ENCODE measurements around the gene ABI1.

The ABI1 gene

DNA sequence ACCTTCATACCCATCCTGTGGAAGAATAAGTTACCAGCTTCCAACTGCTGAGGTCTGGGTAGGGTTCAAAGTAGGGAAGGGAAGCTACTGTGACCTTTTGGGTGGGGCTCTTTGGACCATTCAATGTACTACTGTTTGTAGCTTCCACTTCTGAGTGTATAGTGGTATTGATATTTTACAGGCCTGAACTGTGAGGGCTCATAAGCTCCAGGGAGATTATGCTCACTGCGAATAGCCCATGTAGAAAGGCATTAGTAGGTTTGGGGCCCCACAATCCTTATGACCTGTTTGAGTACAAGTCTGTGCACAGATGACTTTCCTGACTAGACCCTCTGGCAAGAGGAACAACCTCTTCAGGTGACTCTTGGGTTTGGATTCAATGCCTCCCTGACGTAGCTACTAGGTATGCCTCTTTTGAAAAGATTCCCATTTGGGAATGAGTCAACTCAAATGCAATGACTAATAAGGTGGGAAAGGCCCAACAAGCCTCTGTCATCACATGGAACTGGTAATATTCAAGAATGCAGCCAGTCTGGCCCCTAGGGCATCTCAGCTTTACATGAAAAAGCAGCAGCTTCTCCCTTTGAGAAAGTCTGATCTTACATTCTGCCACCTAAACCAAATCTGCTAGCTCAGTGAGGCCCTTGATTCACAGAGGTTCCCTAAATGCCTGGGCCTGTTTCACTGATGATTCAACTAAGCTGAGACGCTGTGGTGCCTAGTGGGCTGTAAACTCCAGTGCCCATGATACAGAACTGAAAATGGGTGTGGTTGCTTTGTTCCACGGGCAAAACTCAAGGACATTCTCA lies 79.8 kb downstream of the ABI1 start:
- TF ChIP-seq, protein P1, sequence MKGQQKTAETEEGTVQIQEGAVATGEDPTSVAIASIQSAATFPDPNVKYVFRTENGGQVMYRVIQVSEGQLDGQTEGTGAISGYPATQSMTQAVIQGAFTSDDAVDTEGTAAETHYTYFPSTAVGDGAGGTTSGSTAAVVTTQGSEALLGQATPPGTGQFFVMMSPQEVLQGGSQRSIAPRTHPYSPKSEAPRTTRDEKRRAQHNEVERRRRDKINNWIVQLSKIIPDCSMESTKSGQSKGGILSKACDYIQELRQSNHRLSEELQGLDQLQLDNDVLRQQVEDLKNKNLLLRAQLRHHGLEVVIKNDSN (IDR thresholded peaks at IDR 0.05), result no peak
- no peak for TF ChIP-seq NFIC (IDR thresholded peaks at IDR 0.05)
- TF ChIP-seq ZBTB7A (IDR thresholded peaks at IDR 0.05; ENCODE audit: low read depth), result no peak
- TF ChIP-seq, protein P2, sequence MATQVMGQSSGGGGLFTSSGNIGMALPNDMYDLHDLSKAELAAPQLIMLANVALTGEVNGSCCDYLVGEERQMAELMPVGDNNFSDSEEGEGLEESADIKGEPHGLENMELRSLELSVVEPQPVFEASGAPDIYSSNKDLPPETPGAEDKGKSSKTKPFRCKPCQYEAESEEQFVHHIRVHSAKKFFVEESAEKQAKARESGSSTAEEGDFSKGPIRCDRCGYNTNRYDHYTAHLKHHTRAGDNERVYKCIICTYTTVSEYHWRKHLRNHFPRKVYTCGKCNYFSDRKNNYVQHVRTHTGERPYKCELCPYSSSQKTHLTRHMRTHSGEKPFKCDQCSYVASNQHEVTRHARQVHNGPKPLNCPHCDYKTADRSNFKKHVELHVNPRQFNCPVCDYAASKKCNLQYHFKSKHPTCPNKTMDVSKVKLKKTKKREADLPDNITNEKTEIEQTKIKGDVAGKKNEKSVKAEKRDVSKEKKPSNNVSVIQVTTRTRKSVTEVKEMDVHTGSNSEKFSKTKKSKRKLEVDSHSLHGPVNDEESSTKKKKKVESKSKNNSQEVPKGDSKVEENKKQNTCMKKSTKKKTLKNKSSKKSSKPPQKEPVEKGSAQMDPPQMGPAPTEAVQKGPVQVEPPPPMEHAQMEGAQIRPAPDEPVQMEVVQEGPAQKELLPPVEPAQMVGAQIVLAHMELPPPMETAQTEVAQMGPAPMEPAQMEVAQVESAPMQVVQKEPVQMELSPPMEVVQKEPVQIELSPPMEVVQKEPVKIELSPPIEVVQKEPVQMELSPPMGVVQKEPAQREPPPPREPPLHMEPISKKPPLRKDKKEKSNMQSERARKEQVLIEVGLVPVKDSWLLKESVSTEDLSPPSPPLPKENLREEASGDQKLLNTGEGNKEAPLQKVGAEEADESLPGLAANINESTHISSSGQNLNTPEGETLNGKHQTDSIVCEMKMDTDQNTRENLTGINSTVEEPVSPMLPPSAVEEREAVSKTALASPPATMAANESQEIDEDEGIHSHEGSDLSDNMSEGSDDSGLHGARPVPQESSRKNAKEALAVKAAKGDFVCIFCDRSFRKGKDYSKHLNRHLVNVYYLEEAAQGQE (IDR thresholded peaks at IDR 0.05; ENCODE audit: low read depth), result no peak
- TF ChIP-seq FOXM1 (IDR thresholded peaks at IDR 0.05; ENCODE audit: borderline replicate concordance, low read depth), result no peak
- TF ChIP-seq, protein P3, sequence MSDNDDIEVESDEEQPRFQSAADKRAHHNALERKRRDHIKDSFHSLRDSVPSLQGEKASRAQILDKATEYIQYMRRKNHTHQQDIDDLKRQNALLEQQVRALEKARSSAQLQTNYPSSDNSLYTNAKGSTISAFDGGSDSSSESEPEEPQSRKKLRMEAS (IDR thresholded peaks at IDR 0.05), result no peak
- no peak for TF ChIP-seq RAD21 (IDR thresholded peaks at IDR 0.05; ENCODE audit: low read depth)
- TF ChIP-seq EGR1 (IDR thresholded peaks at IDR 0.05), result no peak
- TF ChIP-seq TAF1 (IDR thresholded peaks at IDR 0.05; ENCODE audit: low read depth), result no peak
- TF ChIP-seq CEBPB (IDR thresholded peaks at IDR 0.05), result no peak
- TF ChIP-seq TCF12 (IDR thresholded peaks at IDR 0.05; ENCODE audit: low read depth), result no peak
- no peak for TF ChIP-seq YY1 (IDR thresholded peaks at IDR 0.05; ENCODE audit: low read depth)
- TF ChIP-seq CREB1 (IDR thresholded peaks at IDR 0.05; ENCODE audit: low read depth), result no peak
- TF ChIP-seq TEAD4 (IDR thresholded peaks at IDR 0.05), result no peak
- no peak for TF ChIP-seq EP300 (IDR thresholded peaks at IDR 0.05; ENCODE audit: borderline replicate concordance)

DNA sequence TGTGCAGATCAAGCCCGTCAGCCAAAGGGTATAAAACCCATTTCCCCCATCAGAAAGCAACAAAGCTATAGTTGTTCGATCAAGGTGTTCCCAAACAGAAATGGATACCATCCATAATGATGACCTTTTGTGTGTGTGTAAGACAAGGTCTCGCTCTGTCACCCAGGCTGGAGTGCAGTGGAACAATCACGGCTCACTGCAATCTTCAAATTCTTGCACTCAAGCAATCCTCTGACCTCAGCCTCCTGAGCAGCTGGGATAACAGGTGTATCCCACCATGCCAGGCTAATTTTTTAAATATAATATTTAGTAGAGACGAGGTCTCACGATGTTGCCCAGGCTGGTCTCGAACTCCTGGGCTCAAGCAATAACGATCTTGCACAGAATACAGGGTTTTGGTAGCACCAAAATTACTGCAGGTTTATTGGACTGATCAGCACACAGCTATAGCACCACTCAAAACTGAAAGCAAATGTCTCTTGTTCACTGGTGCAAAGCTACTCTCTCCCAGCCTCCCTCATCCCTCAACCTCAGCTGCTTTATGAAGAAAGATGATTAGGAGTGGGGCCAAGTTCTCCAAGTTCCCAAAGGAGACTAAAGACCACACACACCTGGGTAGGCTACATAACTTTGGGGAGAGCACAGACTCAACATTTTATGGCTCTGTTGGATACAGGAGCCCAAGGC lies 80.5 kb downstream of the ABI1 start:
- TF ChIP-seq EP300 (IDR thresholded peaks at IDR 0.05; ENCODE audit: borderline replicate concordance), result no peak
- TF ChIP-seq, protein P2 (IDR thresholded peaks at IDR 0.05; ENCODE audit: low read depth), result no peak
- TF ChIP-seq ZBTB7A (IDR thresholded peaks at IDR 0.05; ENCODE audit: low read depth), result no peak
- no peak for TF ChIP-seq CREB1 (IDR thresholded peaks at IDR 0.05; ENCODE audit: low read depth)
- TF ChIP-seq, protein P1 (IDR thresholded peaks at IDR 0.05), result no peak
- no peak for TF ChIP-seq TAF1 (IDR thresholded peaks at IDR 0.05; ENCODE audit: low read depth)
- TF ChIP-seq YY1 (IDR thresholded peaks at IDR 0.05; ENCODE audit: low read depth), result no peak
- no peak for TF ChIP-seq RAD21 (IDR thresholded peaks at IDR 0.05; ENCODE audit: low read depth)
- no peak for TF ChIP-seq FOXM1 (IDR thresholded peaks at IDR 0.05; ENCODE audit: borderline replicate concordance, low read depth)
- TF ChIP-seq, protein P3 (IDR thresholded peaks at IDR 0.05), result no peak
- no peak for TF ChIP-seq TCF12 (IDR thresholded peaks at IDR 0.05; ENCODE audit: low read depth)
- no peak for TF ChIP-seq NFIC (IDR thresholded peaks at IDR 0.05)
- no peak for TF ChIP-seq TEAD4 (IDR thresholded peaks at IDR 0.05)
- no peak for TF ChIP-seq EGR1 (IDR thresholded peaks at IDR 0.05)

DNA sequence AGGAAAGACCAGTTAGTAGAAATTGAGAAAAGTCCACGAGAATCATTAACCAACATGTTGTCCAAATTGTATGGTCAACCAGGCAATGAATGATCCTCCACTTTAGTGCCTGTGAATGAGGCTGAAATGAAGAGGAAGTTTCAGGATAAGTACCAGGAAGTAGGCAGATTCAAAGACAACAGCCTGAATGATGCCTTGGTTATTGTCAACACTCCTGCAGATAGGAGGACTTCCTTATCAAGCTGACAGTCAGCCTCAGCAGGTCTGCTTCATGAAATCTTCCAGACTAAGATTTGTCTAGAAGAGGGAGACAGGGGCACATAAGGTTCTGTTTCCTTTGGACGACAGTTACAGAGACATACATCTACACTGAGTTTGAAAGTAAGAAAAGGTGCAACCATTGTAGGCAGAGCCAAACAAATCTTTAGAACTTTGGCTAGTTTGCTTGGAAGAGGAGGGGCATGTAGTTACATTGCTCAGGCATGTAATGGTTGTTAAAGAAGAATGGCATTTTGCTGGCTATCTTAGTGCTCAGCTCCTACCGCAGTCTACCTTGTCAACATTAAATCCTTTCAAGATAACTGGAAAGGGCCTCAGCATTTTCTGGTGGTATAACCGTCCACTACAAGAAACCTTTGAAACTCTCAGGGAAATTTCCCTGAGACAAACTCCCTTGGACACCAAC lies 81.4 kb downstream of the ABI1 start:
- TF ChIP-seq TCF12 (IDR thresholded peaks at IDR 0.05; ENCODE audit: low read depth), result no peak

DNA sequence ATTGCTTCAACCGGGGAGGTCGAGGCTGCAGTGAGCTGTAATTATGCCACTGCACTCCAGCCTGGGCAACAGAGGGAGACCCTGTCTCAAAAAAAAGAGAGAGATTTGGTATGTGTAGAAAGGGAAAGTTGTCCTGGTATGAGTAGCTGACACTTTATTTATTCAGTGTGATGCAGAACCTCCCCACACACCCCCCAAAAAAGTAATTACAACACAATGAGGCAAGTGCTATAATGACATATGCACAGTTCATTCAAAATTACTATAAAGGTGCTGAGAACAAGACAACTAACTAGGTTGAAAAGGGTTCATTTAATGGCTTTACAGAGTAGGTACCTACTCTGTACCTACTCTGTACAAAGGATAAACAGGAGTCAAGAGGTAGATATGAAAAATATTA lies 83.1 kb downstream of the ABI1 start:
- no peak for TF ChIP-seq TAF1 (IDR thresholded peaks at IDR 0.05; ENCODE audit: low read depth)
- TF ChIP-seq TEAD4 (IDR thresholded peaks at IDR 0.05), result no peak
- TF ChIP-seq, protein P1 (IDR thresholded peaks at IDR 0.05), result no peak
- TF ChIP-seq EP300 (IDR thresholded peaks at IDR 0.05; ENCODE audit: borderline replicate concordance), result no peak
- TF ChIP-seq, protein P3 (IDR thresholded peaks at IDR 0.05), result no peak

DNA sequence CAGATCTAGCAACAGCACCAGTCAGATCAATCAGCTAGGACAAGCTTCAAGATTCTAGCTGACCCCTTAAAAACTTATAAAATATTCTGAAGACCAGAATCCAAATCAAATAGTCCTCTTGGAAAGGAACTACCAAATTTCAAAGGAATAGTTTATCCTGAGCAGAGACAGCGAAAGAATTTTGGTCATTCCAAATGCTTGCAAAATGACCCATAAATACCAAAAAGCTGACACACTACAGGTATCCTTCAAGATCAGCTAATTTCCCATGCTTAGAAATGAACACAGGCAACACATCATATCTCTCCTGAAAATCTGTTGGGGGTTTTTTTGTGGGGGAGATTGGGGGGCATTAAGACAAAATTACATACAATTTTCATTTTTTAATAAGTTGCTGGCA lies 84.5 kb downstream of the ABI1 start:
- TF ChIP-seq TAF1 (IDR thresholded peaks at IDR 0.05; ENCODE audit: low read depth) (no peak), RAD21 (IDR thresholded peaks at IDR 0.05; ENCODE audit: low read depth) (no peak), EGR1 (IDR thresholded peaks at IDR 0.05) (no peak), NFIC (IDR thresholded peaks at IDR 0.05) (no peak), EP300 (IDR thresholded peaks at IDR 0.05; ENCODE audit: borderline replicate concordance) (no peak), TEAD4 (IDR thresholded peaks at IDR 0.05) (no peak), CEBPB (IDR thresholded peaks at IDR 0.05) (no peak), FOXM1 (IDR thresholded peaks at IDR 0.05; ENCODE audit: borderline replicate concordance, low read depth) (no peak), TCF12 (IDR thresholded peaks at IDR 0.05; ENCODE audit: low read depth) (no peak), CREB1 (IDR thresholded peaks at IDR 0.05; ENCODE audit: low read depth) (no peak), YY1 (IDR thresholded peaks at IDR 0.05; ENCODE audit: low read depth) (no peak), ZBTB7A (IDR thresholded peaks at IDR 0.05; ENCODE audit: low read depth) (no peak)
- TF ChIP-seq, protein P3 (IDR thresholded peaks at IDR 0.05), result no peak
- TF ChIP-seq, protein P1 (IDR thresholded peaks at IDR 0.05), result no peak
- TF ChIP-seq, protein P2 (IDR thresholded peaks at IDR 0.05; ENCODE audit: low read depth), result no peak
